ENCODE data around the gene DDX6. TPM values are rescaled to one million over a fixed set of nuclear protein-coding genes. Genes with fewer than 3 reads are reported as not detected.

The DDX6 gene
- total RNA-seq, 4 donors from 2014 or later: 69.7 to 96.9 (median 84.6) TPM

GRCh38 chr11:118799372-118799771 is 8.4 kb upstream of the DDX6 start:
- Histone ChIP-seq H3K9me3 (no peaks in the 10 kb centered on the region), H3K36me3 (no peaks in the 10 kb centered on the region), H3K4me1 (no peaks in the 10 kb centered on the region), H3K27ac (no peak overlapping the region), H3K4me3 (no peak overlapping the region), H3K27me3 (no peaks in the 10 kb centered on the region)
- intact Hi-C loops (cut with DNase I): no loop called here
- no peak for DNase-seq
- no peak for TF ChIP-seq POLR2A (IDR thresholded peaks at IDR 0.05)
- no peak for TF ChIP-seq CTCF (IDR thresholded peaks at IDR 0.05)

GRCh38 chr11:118797510-118797909 is 6.5 kb upstream of the DDX6 start:
- DNase-seq: no peak
- intact Hi-C loops (cut with DNase I): no loop called here
- 96% methylated on average over 2 to 10 of the region's 11 CpGs for WGBS, 2 donors

GRCh38 chr11:118792570-118793124 is 1.7 kb upstream of the DDX6 start:
- Histone ChIP-seq H3K4me3 (peak overlapping the region; percentile 80 to 99 (median 96)), H3K27ac (peak overlapping the region; percentile 99 to 100 (median 100)), H3K36me3 (no peaks in the 10 kb centered on the region), H3K9me3 (no peaks in the 10 kb centered on the region), H3K27me3 (no peaks in the 10 kb centered on the region), H3K4me1 (peaks cover 5 to 38% (median 12%) of the 10 kb centered on the region in 3 donors)
- TF ChIP-seq POLR2A (IDR thresholded peaks at IDR 0.05) (peak in 2 of 4 donors; percentile 42 to 83), CTCF (IDR thresholded peaks at IDR 0.05) (no peak)
- intact Hi-C loops (cut with DNase I): no loop called here
- DNase-seq: peak; percentile 37
- WGBS, 2 donors: 2% methylated on average over 8 of the region's 8 CpGs

More at GRCh38 chr11:118797510-118797909, 6.5 kb upstream of the DDX6 start:
- Histone ChIP-seq H3K4me3 (no peak overlapping the region), H3K9me3 (no peaks in the 10 kb centered on the region), H3K36me3 (no peaks in the 10 kb centered on the region), H3K27ac (no peak overlapping the region), H3K4me1 (peaks cover 4 to 9% (median 5%) of the 10 kb centered on the region in 3 donors), H3K27me3 (no peaks in the 10 kb centered on the region)
- TF ChIP-seq POLR2A (IDR thresholded peaks at IDR 0.05) (no peak), CTCF (IDR thresholded peaks at IDR 0.05) (no peak)

GRCh38 chr11:118791961-118792569 is 1.1 kb upstream of the DDX6 start:
- Histone ChIP-seq H3K36me3 (no peaks in the 10 kb centered on the region), H3K27ac (peak overlapping the region; percentile 99 to 100 (median 100)), H3K9me3 (no peaks in the 10 kb centered on the region), H3K4me3 (peak overlapping the region; percentile 80 to 99 (median 96)), H3K4me1 (peaks cover 5 to 44% (median 16%) of the 10 kb centered on the region in 3 donors), H3K27me3 (no peaks in the 10 kb centered on the region)
- intact Hi-C loops (cut with DNase I): no loop called here
- WGBS, 2 donors: 1 to 4% methylated on average over 16 to 25 of the region's 39 CpGs
- DNase-seq: no peak
- no peak for TF ChIP-seq POLR2A (IDR thresholded peaks at IDR 0.05)
- no peak for TF ChIP-seq CTCF (IDR thresholded peaks at IDR 0.05)

GRCh38 chr11:118790357-118791110 is 430 bp downstream of the DDX6 start:
- H3K27me3 ChIP-seq: no peaks in the 10 kb centered on the region
- peaks cover 5 to 59% (median 30%) of the 10 kb centered on the region in 3 donors for H3K4me1 ChIP-seq
- peaks cover 0 to 7% (median 0%) of the 10 kb centered on the region in 3 donors for H3K36me3 ChIP-seq
- DNase-seq: peak; percentile 31
- intact Hi-C loops (cut with DNase I): no loop called here
- 0 to 1% methylated on average over 16 to 18 of the region's 54 CpGs for WGBS, 2 donors
- H3K27ac ChIP-seq: peak overlapping the region; percentile 99 to 100 (median 100)
- TF ChIP-seq CTCF (IDR thresholded peaks at IDR 0.05) (peak in 5 of 6 experiments; percentile 8 to 42 (median 34)), POLR2A (IDR thresholded peaks at IDR 0.05) (no peak)
- no peaks in the 10 kb centered on the region for H3K9me3 ChIP-seq
- peak overlapping the region; percentile 80 to 99 (median 96) for H3K4me3 ChIP-seq

Measured in esophagus squamous epithelium (tissue), 5 donors.